ENCODE results near the gene ZBTB20.
"Not testable (repeated sequence)": the region's sequence is repeated elsewhere in the genome, so short reads cannot be mapped to it uniquely, and the experiment has no call there.

Gene ZBTB20

DNA sequence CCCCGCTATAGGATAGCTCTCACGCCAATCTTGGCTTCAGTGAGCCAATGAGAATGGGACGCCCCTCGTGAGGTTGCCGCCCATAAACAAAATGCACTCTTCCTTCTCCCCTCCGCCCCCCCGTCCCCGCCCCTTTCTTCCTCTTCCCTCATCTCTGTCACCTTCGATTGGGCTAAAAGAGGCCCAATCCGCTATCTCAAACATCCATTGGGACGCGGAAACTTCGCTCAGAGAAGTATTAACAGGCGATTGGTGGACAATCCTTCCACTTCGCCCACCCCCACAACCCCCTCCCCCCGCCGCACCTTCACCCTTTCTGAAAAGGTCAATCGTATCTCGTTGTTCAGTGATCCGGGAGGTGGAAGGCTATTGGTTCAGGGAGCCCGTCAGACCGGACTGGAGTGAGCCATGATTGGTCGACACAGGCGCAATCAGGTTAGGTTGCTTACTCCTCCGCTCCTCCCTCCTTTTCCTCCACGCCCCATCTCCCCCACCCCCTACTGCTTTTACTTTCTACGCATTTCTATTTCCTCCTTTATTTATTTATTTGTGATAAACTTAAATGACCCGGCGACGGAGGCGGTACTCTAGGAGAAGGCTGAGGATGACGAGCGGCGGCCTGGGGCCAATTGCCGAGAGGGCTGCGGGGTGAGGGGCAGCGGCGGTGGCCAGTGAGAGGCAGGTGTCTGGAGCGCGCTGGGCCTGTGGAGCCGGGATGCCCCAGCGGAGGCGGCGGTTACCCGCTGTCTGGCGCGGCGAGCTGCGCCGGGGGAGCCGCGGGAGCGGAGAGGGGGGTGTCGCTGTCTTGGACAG lies 447 bp upstream of the ZBTB20 start:
- peak; percentile 92 for DNase-seq

- DNase-seq, result no peak
Observed at GRCh38 chr3:115146032-115146417, 1.1 kb downstream of the ZBTB20 start.

DNA sequence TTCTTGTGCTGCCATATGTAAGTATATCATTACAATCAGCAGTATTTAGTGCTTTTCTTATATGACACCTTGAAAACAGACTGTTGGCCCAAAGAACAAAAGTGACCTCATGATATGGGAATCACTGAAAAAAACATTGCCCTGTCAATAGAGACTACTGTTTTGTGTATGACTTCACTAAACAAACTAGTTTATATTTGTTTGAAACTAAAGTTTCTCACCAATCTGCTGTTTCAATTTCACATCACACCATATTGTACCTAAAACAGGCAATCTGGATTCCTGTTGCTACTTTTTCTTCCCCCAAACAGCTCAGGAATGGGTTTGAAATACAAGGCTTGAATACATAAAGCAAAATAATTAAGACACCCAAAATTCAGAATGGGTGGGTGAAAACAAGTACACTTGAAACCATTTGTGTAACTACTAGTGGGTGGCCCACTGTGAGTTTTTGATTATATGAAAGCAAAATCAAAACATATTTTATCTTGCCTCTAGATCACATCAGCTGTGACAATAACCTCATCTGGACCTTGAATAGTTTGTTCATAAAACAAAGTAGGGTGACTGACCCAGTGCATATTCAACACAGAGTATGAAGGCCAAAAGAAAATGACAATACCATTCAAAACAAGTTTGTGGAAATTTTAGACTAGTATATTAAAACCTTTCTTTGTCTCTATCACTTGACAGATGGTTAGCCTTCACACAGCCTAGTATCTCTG lies 5.9 kb downstream of the ZBTB20 start:
- DNase-seq, result no peak

DNA sequence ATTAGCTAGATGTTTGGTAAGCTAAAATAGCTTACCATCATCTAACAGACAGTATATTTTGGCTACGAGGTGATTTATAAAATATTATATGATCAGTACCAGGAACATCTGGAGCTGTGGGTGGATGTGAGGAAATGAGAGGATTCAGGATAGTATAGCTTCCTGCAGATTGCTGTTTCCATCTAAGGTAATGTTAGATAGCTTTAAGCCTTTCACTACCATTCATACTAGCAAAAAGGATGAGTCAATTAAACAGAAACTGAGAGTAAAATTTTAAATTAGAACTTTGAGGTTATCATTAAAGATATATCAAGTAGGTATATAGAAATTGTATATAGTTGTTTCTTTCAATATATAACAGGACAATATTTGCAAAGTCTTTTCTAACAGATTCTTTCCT lies 8.0 kb downstream of the ZBTB20 start:
- no peak for DNase-seq

DNA sequence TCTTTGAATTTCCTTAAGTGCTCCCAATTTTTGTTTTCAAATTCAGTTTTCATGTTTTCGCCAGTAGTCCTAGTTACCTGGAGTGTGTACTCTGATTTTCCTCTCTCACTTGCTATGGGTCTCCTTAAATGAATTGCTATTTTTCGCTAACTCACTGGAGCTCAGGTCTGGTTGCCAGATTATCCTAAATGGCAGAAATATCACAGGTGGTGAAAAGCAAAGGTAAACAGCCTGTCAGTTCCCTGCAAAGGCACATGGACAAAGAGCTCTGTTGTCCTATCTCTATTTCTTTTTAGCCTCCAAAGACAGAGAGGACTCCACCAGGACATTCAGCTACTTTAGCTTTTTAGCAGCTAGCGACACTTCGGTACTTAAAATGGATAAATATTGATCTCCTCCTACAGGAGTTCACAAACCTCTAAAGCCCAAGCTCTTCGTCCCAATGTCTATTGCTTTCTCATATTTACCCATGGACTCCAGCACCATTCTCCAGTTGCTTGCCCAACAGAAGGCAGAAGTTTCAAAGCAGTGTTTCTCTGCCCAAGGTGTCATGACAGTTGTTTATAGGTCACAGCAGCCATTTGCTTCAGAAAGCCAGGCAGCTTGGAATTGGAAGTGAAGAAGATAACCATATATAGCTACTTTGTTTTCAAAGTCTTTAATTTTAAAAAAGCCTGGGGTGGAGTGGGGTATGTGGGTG lies 12.3 kb downstream of the ZBTB20 start:
- no peak for DNase-seq

- DNase-seq, result no peak
Observed at GRCh38 chr3:115127208-115127607, 19.9 kb downstream of the ZBTB20 start.

DNA sequence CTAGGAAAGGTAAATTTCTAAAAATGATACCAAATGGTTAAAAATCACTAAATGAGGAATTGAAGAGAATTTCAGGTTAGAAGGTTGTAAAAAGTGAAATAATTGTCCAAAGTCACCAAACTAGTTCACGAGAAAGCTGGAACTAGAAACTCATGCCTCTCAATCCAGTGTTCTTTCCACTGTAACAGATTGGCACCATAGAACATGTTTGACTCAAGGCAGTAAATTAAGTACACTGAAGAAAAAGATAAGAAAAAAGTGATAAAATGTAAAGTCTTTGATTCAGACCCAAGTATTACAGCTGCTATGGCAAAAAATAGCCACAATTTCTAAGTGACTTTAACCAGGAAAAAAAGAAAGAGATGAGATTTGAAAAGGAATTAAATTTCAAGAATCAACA lies 26.5 kb downstream of the ZBTB20 start:
- DNase-seq, result no peak

- no peak for DNase-seq
Observed at GRCh38 chr3:115113367-115113766, 33.7 kb downstream of the ZBTB20 start.

GRCh38 chr3:115111632-115112031 lies 35.5 kb downstream of the ZBTB20 start:
- no peak for DNase-seq

- DNase-seq, result no peak
Observed at GRCh38 chr3:115110830-115111229, 36.3 kb downstream of the ZBTB20 start.

- DNase-seq, result not testable (repeated sequence)
Observed at GRCh38 chr3:115110066-115110465, 37.0 kb downstream of the ZBTB20 start.

DNA sequence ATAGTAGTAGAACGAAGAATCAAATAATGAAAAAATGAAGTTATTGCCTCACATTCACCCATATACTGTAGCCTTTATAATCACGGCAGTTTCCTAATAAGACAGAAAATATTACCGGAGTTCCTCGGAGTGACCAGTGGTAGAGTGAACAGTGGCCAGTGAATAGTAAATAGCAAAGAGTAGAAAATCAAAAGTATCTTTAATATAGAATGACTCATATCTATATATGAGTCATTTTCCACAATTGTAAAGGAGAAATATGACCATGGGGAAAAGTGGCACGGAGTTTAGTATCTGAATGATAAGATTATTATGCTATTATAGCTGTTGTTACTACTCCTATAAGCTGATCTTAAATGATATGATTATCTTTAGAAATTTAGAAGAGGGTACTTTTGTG lies 38.5 kb downstream of the ZBTB20 start:
- DNase-seq, result no peak

DNA sequence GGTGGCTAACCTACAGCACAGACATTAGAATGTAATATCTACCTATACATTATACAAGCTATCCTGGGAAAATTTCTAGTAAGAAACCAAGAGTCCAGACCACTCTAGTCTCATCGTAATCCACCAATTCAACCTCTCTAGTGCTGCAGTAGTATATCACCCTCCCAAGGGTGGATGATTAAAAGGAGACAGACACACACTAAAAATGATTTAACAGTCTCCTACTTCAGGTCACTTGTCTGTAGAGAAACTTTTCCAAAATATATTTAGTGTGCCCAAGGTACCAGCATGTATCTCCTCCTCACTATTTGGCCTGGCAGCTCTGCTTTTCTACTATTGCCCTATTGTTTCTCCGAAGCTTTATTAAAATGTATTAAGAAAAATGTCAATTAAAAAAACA lies 45.0 kb downstream of the ZBTB20 start:
- no peak for DNase-seq

DNA sequence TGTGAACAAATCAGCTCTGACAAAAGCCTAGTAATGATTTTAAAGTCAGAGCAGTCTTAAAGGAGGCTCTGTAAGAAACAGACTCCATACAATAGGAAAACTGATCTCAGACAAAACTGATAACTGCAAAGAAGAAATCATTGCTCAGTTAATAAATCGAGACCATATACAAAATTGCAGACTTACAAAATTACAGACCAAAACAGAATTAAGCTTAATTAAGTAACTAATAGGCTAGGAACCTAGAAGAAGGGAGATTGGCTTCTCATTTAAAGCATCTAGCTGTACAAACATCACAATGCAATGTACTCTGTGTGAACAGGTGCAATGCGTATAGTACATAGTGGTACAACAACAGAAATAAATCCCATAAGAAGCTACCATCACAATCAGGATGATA lies 46.3 kb downstream of the ZBTB20 start:
- DNase-seq, result no peak

DNA sequence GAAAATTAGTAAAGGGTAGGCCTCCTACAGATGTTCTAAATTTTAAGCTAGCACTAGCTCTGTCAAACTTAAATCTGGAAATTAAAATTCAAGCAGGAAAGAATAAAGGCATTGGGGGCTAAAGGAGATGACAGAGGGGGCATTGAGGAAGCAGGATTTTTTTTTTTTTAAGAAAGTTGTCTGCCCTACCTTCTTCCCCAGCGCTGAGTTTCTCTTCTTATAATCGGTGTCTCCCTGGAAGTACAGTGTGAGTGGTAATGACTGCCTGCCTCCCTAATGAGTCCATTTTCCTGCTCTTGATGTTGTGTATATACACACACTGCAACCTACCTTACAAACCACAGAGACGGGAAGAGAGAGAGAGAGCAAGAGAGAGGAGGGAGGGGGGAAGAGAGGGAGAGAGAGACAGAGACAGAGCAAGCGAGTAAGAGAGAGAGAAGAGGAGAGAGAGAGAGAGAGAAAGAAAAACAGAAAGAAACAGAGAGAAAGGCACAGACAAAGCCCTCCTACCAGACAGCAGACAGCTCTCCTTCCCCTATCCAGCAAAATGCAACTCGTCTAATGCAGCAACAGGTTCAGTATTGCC lies 47.0 kb downstream of the ZBTB20 start:
- no peak for DNase-seq

GRCh38 chr3:115099134-115099985 lies 47.7 kb downstream of the ZBTB20 start:
- no peak for DNase-seq

DNA sequence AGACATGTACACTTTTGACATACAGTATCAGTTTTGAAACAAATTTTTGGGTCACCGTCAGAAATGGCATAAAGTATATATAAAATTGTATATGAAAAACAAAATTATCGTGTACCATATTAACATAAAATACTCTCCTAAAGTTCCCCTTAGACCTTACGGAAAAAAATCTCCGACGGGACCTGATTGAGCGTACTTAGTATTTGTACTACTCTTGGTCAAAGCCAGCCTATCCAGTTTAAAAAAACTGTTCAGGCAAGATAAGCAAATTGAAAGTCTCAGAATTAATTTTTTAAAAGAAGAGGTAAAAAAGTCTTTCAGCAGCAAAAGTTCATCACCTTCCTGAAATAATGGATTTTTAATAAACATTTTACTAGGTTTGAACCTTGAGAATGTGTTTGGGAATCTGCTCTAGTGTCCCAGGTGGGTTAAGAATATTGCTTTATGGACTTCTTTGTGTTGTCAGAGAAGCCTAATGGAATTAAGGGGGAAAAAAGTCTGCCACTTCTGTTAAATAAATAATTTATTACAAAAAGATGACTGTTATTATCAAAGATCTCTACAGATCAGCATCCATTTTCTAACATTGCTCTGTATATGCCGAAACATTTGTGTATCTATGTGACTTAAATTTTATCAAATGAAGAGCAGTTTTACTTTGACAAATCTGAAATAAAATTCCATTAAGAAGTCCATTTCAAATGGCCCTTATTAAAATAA lies 48.6 kb downstream of the ZBTB20 start:
- no peak for DNase-seq

GRCh38 chr3:115095236-115095635 lies 51.9 kb downstream of the ZBTB20 start:
- DNase-seq, result no peak

DNA sequence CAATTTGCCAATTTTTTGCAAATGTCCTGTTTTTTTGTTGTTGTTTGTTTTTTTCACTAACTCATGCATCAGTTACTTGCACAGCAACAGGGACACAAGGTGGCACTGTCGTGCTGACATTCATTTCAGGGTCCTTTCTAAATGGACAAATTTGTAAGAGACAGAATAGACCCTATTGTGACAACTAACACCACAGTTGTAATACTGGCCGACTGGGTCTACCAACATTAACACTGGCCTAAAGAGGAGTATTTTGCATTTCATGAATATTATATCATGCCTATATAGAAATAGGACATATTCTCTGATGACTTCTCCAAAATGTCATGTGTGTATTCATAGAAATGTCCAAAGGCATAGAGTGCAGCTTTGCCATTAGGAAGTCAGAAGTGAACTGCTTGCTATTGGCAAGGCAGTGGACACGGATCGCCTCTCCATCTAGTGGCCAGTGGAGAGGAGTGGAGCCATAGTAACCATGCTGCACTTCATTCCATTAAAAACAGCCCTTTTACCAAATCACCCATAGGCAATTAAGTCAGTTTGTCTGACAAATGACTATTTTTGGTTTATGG lies 54.8 kb downstream of the ZBTB20 start:
- peak; percentile 21 for DNase-seq

DNA sequence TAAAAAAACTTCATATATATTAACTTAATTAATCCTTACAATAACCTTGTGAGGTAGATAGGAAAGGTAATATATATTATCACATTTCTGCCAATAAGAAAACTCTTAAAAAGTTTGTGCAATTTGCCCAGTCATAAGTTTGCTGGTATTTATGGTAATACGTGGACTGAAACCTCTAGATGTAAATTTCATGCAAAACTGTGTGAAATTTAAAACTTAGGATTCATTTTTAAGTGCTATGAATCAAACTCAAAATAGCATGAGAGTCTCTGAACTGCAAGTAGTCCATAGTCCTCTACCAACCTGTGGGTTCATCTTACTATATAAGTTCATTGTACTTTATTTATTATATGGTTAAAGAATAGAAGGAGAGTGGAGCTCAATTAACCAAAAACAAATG lies 56.4 kb downstream of the ZBTB20 start:
- no peak for DNase-seq

DNA sequence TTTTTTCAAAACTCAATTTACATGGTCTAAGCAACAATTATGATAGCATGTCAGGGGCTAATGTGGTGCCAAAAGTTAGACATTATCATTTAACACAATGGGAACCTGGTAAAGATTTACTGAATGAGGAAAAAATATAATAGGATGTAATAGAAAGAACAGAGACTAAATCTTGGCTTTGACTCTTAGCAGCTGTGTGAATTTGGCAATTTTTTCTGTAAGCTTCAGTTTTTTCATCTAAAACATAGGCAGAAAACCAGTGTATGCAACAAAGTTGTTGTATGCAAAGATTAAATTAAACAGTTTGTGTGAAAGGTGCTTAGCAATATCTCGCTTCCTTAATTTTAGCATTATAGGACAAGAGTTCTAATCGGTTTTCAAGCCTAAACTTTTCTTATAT lies 57.6 kb downstream of the ZBTB20 start:
- DNase-seq, result no peak
